Activated CD4-positive, alpha-beta T cell treated with anti-CD3 and anti-CD28 coated beads for 36 hours (primary cell): Measurements from ENCODE around the gene FAM210B. TPM values are rescaled to one million over a fixed set of nuclear protein-coding genes. Genes with fewer than 3 reads are reported as not detected.
"Not testable (repeated sequence)": the region's sequence is repeated elsewhere in the genome, so short reads cannot be mapped to it uniquely, and the experiment has no call there.

Source experiments
- ATAC-seq: fragments of 200-7000 bp; cut with Tn5 transposase; one replicate; pipeline ENCODE4 v1.10.0; 2021; ENCODE audit warnings: mild to moderate bottlenecking, moderate library complexity
- CTCF ChIA-PET: fragments of 350-600 bp; sonication (Branson Sonifier 250); formaldehyde crosslinking; loops from one replicate; lab custom pipeline; 2021; ENCODE audit warnings: antibody characterized with exemption; lab: Charles Lee
- POLR2A ChIA-PET: fragments of 350-600 bp; sonication (Branson Sonifier 250); formaldehyde crosslinking; loops from one replicate; lab custom pipeline; 2021; ENCODE audit warnings: antibody characterized with exemption, inconsistent platforms; lab: Charles Lee
- DNase-seq: peaks from one replicate; pipeline ENCODE4 v3.0.0-alpha.2; 2020
- H3K27ac Mint-ChIP-seq: one replicate; pipeline ENCODE4 v1.8.0; 2021; ENCODE audit warnings: mixed read lengths
- H3K27me3 Mint-ChIP-seq: one replicate; pipeline ENCODE4 v1.8.0; 2021; ENCODE audit warnings: mixed read lengths
- H3K36me3 Mint-ChIP-seq: one replicate; pipeline ENCODE4 v1.8.0; 2021; ENCODE audit warnings: low read depth, mixed read lengths
- H3K4me1 Mint-ChIP-seq: one replicate; pipeline ENCODE4 v1.8.0; 2021; ENCODE audit warnings: mixed read lengths
- H3K4me3 Mint-ChIP-seq: one replicate; pipeline ENCODE4 v1.8.0; 2021; ENCODE audit warnings: mild to moderate bottlenecking, moderate library complexity, mixed read lengths
- H3K9me3 Mint-ChIP-seq: one replicate; pipeline ENCODE4 v1.8.0; 2021; ENCODE audit warnings: low read depth, mixed read lengths
- intact Hi-C, 2 experiments: fragments of 100-400 bp; cut with DNase I in 1 of 2; cut with micrococcal nuclease in 1 of 2; formaldehyde crosslinking; loops; one replicate each; pipeline versions ENCODE4 v1.14.2 to v1.15.1; 2022 to 2024; cut with DNase I, micrococcal nuclease
- total RNA-seq, 2 experiments: library from RNA; stranded (reverse); gene quantifications; one replicate each; pipeline ENCODE4 v1.2.3, GENCODE V29; 2021

Gene FAM210B
- total RNA-seq, 2 experiments from 2014 or later = 4.5 to 4.8 TPM

GRCh38 chr20:56411287-56411686 is 52.5 kb downstream of the FAM210B start:
- DNase-seq, H3K9me3 Mint-ChIP-seq, H3K27me3 Mint-ChIP-seq, ATAC-seq: not testable (repeated sequence)
- POLR2A ChIA-PET = interaction anchor here (0.6 to 1.6 kb wide), 3 partner anchors 17 to 58 kb away, joined by 3 to 6 read pairs (median 4); partner anchors contain the start of genes AURKA and CSTF1
- H3K27ac Mint-ChIP-seq = peak overlapping the region; percentile 94
- H3K36me3 Mint-ChIP-seq = peaks cover 44% of the 10 kb centered on the region
- peaks cover 41% of the 10 kb centered on the region for H3K4me1 Mint-ChIP-seq
- intact Hi-C loops = loop anchor here in 1 of 2 experiments (10.0 kb wide), 2 partner anchors 944 to 984 kb away; partner anchors contain the start of genes RAE1 and RBM38
- H3K4me3 Mint-ChIP-seq = peak overlapping the region; percentile 69
- CTCF ChIA-PET = interaction anchor here (0.8 to 2.9 kb wide), 7 partner anchors 10 to 93 kb away, joined by 3 to 14 read pairs (median 7); partner anchors contain the start of genes AURKA and CSTF1

GRCh38 chr20:56411759-56412472 is 53.1 kb downstream of the FAM210B start, which contains the start of gene CASS4:
CASS4 (plus strand) TSS chr20:56412260; CDS start chr20:56412459, 199 bp downstream.
- DNase-seq (peak; percentile 63), ATAC-seq (peak; percentile 53)
- intact Hi-C loops = loop anchor here (1.0 to 10.0 kb wide), 3 partner anchors 56 to 983 kb away; partner anchors contain the start of genes RAE1 (in 1 of the 2), RBM38 (in 1 of the 2) and RTF2 (in 1 of the 2)
- Mint-ChIP-seq H3K4me3 (peak within 1 kb of the TSS; percentile 69), H3K4me1 (peaks cover 47% of the 10 kb centered on the region), H3K36me3 (peaks cover 38% of the 10 kb centered on the region), H3K27ac (peak within 1 kb of the TSS; percentile 94), H3K27me3 (no peaks in the 10 kb centered on the region), H3K9me3 (peaks cover 1% of the 10 kb centered on the region)
- ChIA-PET POLR2A (interaction anchor here (0.6 to 1.6 kb wide), 5 partner anchors 14 to 58 kb away, joined by 3 to 6 read pairs (median 3); partner anchors contain the start of genes AURKA, CSTF1 and RTF2), CTCF (interaction anchor here (0.7 to 2.9 kb wide), 7 partner anchors 10 to 138 kb away, joined by 3 to 14 read pairs (median 7); partner anchors contain the start of genes AURKA and CSTF1)

GRCh38 chr20:56412473-56412790 is 53.7 kb downstream of the FAM210B start:
- ATAC-seq (no peak), DNase-seq (no peak)
- intact Hi-C loops = loop anchor here (1.0 to 10.0 kb wide), 3 partner anchors 56 to 982 kb away; partner anchors contain the start of genes RAE1 (in 1 of the 2), RBM38 (in 1 of the 2) and RTF2 (in 1 of the 2)
- Mint-ChIP-seq H3K27ac (peak overlapping the region; percentile 94), H3K36me3 (peaks cover 33% of the 10 kb centered on the region), H3K27me3 (no peaks in the 10 kb centered on the region), H3K4me3 (peak overlapping the region; percentile 69), H3K9me3 (peaks cover 1% of the 10 kb centered on the region), H3K4me1 (peaks cover 52% of the 10 kb centered on the region)
- ChIA-PET POLR2A (interaction anchor here (0.7 to 1.6 kb wide), 4 partner anchors 14 to 57 kb away, joined by 3 to 6 read pairs (median 3); partner anchors contain the start of genes AURKA, CSTF1 and RTF2), CTCF (interaction anchor here (0.7 to 2.9 kb wide), 7 partner anchors 9 to 138 kb away, joined by 3 to 14 read pairs (median 7); partner anchors contain the start of genes AURKA and CSTF1)

- POLR2A ChIA-PET = interaction anchor here (1.1 to 1.6 kb wide), 3 partner anchors 13 to 20 kb away, joined by 3 to 6 read pairs (median 4); partner anchors contain the start of genes AURKA and CSTF1
- CTCF ChIA-PET = interaction anchor here (1.0 to 2.9 kb wide), 4 partner anchors 9 to 18 kb away, joined by 4 to 14 read pairs (median 14); no protein-coding TSS in a partner anchor
- H3K27me3 Mint-ChIP-seq = no peaks in the 10 kb centered on the region
- peak overlapping the region; percentile 94 for H3K27ac Mint-ChIP-seq
- H3K4me1 Mint-ChIP-seq = peaks cover 58% of the 10 kb centered on the region
- no peak for ATAC-seq
- no peak for DNase-seq
- H3K9me3 Mint-ChIP-seq = peaks cover 1% of the 10 kb centered on the region
- intact Hi-C loops = loop anchor here (1.0 to 10.0 kb wide), 3 partner anchors 55 to 982 kb away; partner anchors contain the start of genes RAE1 (in 1 of the 2), RBM38 (in 1 of the 2) and RTF2 (in 1 of the 2)
- peaks cover 31% of the 10 kb centered on the region for H3K36me3 Mint-ChIP-seq
- peak overlapping the region; percentile 69 for H3K4me3 Mint-ChIP-seq
These were observed 54.2 kb downstream of the FAM210B start for GRCh38 chr20:56412949-56413348.

- peak overlapping the region; percentile 48 for H3K4me3 Mint-ChIP-seq
- intact Hi-C loops = loop anchor here (1.0 to 10.0 kb wide), 7 partner anchors 23 to 980 kb away; partner anchors contain the start of genes AURKA (in 2 of the 2), CSTF1 (in 2 of the 2), FAM210B (in 1 of the 2) and RAE1 (in 1 of the 2)
- ChIA-PET CTCF (interaction anchor here (0.7 to 1.3 kb wide), 2 partner anchors 18 to 101 kb away, joined by 3 to 5 read pairs; no protein-coding TSS in a partner anchor), POLR2A (interaction anchor here (1.2 kb wide), 1 partner anchor 9 kb away, joined by 3 read pairs; no protein-coding TSS in a partner anchor)
- DNase-seq (peak; percentile 89), ATAC-seq (peak; percentile 72)
- H3K27me3 Mint-ChIP-seq = no peaks in the 10 kb centered on the region
- peaks cover 1% of the 10 kb centered on the region for H3K9me3 Mint-ChIP-seq
- H3K36me3 Mint-ChIP-seq = peaks cover 31% of the 10 kb centered on the region
- H3K27ac Mint-ChIP-seq = peak overlapping the region; percentile 88
- H3K4me1 Mint-ChIP-seq = peaks cover 76% of the 10 kb centered on the region
These were observed 56.3 kb downstream of the FAM210B start for GRCh38 chr20:56414842-56415765.

GRCh38 chr20:56417402-56417801 is 58.6 kb downstream of the FAM210B start:
- Mint-ChIP-seq H3K27me3 (no peaks in the 10 kb centered on the region), H3K9me3 (peaks cover under 1% of the 10 kb centered on the region), H3K4me3 (no peak overlapping the region), H3K4me1 (peaks cover 87% of the 10 kb centered on the region), H3K36me3 (peaks cover 26% of the 10 kb centered on the region), H3K27ac (peak overlapping the region; percentile 95)
- no peak for ATAC-seq
- intact Hi-C loops = loop anchor here (5.0 to 10.0 kb wide), 3 partner anchors 35 to 977 kb away; partner anchors contain the start of genes RAE1 (in 1 of the 2) and RBM38 (in 1 of the 2)
- no peak for DNase-seq
- ChIA-PET POLR2A (interaction anchor here (1.4 kb wide), 1 partner anchor 37 kb away, joined by 7 read pairs; no protein-coding TSS in a partner anchor), CTCF (interaction anchor here (0.6 to 1.8 kb wide), 4 partner anchors 9 to 52 kb away, joined by 3 to 4 read pairs (median 4); no protein-coding TSS in a partner anchor)

- ChIA-PET CTCF (interaction anchor here (0.6 to 1.8 kb wide), 6 partner anchors 9 to 51 kb away, joined by 3 to 4 read pairs (median 3); no protein-coding TSS in a partner anchor), POLR2A (interaction anchor here (1.4 to 1.6 kb wide), 2 partner anchors 25 to 37 kb away, joined by 4 to 7 read pairs; no protein-coding TSS in a partner anchor)
- H3K4me3 Mint-ChIP-seq = peak overlapping the region; percentile 53
- peaks cover 21% of the 10 kb centered on the region for H3K36me3 Mint-ChIP-seq
- peaks cover 87% of the 10 kb centered on the region for H3K4me1 Mint-ChIP-seq
- peak overlapping the region; percentile 95 for H3K27ac Mint-ChIP-seq
- DNase-seq (no peak), ATAC-seq (no peak)
- H3K27me3 Mint-ChIP-seq = no peaks in the 10 kb centered on the region
- H3K9me3 Mint-ChIP-seq = no peaks in the 10 kb centered on the region
- intact Hi-C loops = loop anchor here (5.0 to 10.0 kb wide), 3 partner anchors 34 to 977 kb away; partner anchors contain the start of genes RAE1 (in 1 of the 2) and RBM38 (in 1 of the 2)
These were observed 59.1 kb downstream of the FAM210B start for GRCh38 chr20:56417911-56418310.

Other genes starting within 250 kb of the FAM210B start
- gene MC3R, start 110.2 kb upstream of the FAM210B start, total RNA-seq = not detected
- 100 to 1,000 TPM; 103 to 114 TPM for gene AURKA, start 33.2 kb downstream of the FAM210B start, total RNA-seq
- 10 to 100 TPM; 62.0 to 84.2 TPM for gene CSTF1, start 33.7 kb downstream of the FAM210B start, total RNA-seq
- gene CASS4, start 53.3 kb downstream of the FAM210B start, total RNA-seq = 1 to 10 TPM; 5.1 to 5.6 TPM
- gene RTF2, start 109.7 kb downstream of the FAM210B start, total RNA-seq = 10 to 100 TPM; 68.5 to 80.8 TPM
- 1 to 10 TPM in 1 of 2 experiments, under 1 TPM in 1; 0.73 to 1.1 TPM for gene FAM209A, start 165.8 kb downstream of the FAM210B start, total RNA-seq
- gene FAM209B, start 174.3 kb downstream of the FAM210B start, total RNA-seq = under 1 TPM in 1 of 2 experiments, not detected in 1; 0.43 TPM